Progenitor cell of endocrine pancreas (in vitro differentiated cells): Measurements from ENCODE around the gene ASCC2. TPM values are rescaled to one million over a fixed set of nuclear protein-coding genes. Genes with fewer than 3 reads are reported as not detected.
"Not testable (repeated sequence)": the region's sequence is repeated elsewhere in the genome, so short reads cannot be mapped to it uniquely, and the experiment has no call there.

Experiments used
- DNase-seq: peaks from one replicate; pipeline ENCODE4 v3.0.0; 2021; ENCODE audit warnings: low spot score; ENCODE audit not compliant: unreplicated experiment
- H3K27ac Mint-ChIP-seq: 2 replicates; pipeline ENCODE4 v1.8.0; 2021; ENCODE audit warnings: mild to moderate bottlenecking, moderate library complexity, mixed read lengths
- H3K27me3 Mint-ChIP-seq: 2 replicates; pipeline ENCODE4 v1.8.0; 2021; ENCODE audit warnings: mixed read lengths
- H3K36me3 Mint-ChIP-seq: 2 replicates; pipeline ENCODE4 v1.8.0; 2022; ENCODE audit warnings: mixed read lengths; ENCODE audit not compliant: insufficient read depth
- H3K4me1 Mint-ChIP-seq: 2 replicates; pipeline ENCODE4 v1.8.0; 2021; ENCODE audit warnings: low read depth, mixed read lengths
- H3K4me3 Mint-ChIP-seq: 2 replicates; pipeline ENCODE4 v1.8.0; 2021; ENCODE audit warnings: low read depth, mild to moderate bottlenecking, moderate library complexity, mixed read lengths
- H3K9me3 Mint-ChIP-seq: 2 replicates; pipeline ENCODE4 v1.8.0; 2021; ENCODE audit warnings: low read depth, mixed read lengths
- CTCF ChIP-seq: fragments of 200-600 bp; sonication (generic); IDR thresholded peaks from one replicate; pipeline ENCODE4 v1.5.0; 2021; ENCODE audit warnings: antibody characterized with exemption, mild to moderate bottlenecking; ENCODE audit not compliant: unreplicated experiment
- total RNA-seq: library from RNA; stranded (reverse); gene quantifications from 2 replicates; pipeline ENCODE4 v1.2.1, GENCODE V29; 2021

ASCC2 gene
- total RNA-seq, 1 donor from 2014 or later, result 56.1 TPM

- Mint-ChIP-seq H3K36me3 (peaks cover 10% of the 10 kb centered on the region), H3K9me3 (no peaks in the 10 kb centered on the region), H3K4me1 (peaks cover 12% of the 10 kb centered on the region), H3K27me3 (no peaks in the 10 kb centered on the region), H3K4me3 (no peak overlapping the region), H3K27ac (no peak overlapping the region)
- no peak for TF ChIP-seq CTCF
- no peak for DNase-seq
These were observed 4.0 kb downstream of the ASCC2 start for GRCh38 chr22:29834046-29834445.

- Mint-ChIP-seq H3K27ac (peak overlapping the region; percentile 18), H3K9me3 (no peaks in the 10 kb centered on the region), H3K27me3 (no peaks in the 10 kb centered on the region), H3K4me1 (peaks cover 12% of the 10 kb centered on the region), H3K4me3 (no peak overlapping the region), H3K36me3 (peaks cover 10% of the 10 kb centered on the region)
- DNase-seq, result no peak
- no peak for TF ChIP-seq CTCF
These were observed 4.6 kb downstream of the ASCC2 start for GRCh38 chr22:29833392-29833965.

GRCh38 chr22:29831958-29832357 is 6.1 kb downstream of the ASCC2 start:
- TF ChIP-seq CTCF, result no peak
- peaks cover 4% of the 10 kb centered on the region for H3K4me1 Mint-ChIP-seq
- no peak for DNase-seq
- H3K4me3 Mint-ChIP-seq, result no peak overlapping the region
- H3K27me3 Mint-ChIP-seq, result no peaks in the 10 kb centered on the region
- no peaks in the 10 kb centered on the region for H3K9me3 Mint-ChIP-seq
- no peak overlapping the region for H3K27ac Mint-ChIP-seq
- peaks cover 12% of the 10 kb centered on the region for H3K36me3 Mint-ChIP-seq

- no peak for TF ChIP-seq CTCF
- peaks cover 12% of the 10 kb centered on the region for H3K36me3 Mint-ChIP-seq
- H3K4me1 Mint-ChIP-seq, result peaks cover 1% of the 10 kb centered on the region
- H3K9me3 Mint-ChIP-seq, result no peaks in the 10 kb centered on the region
- no peaks in the 10 kb centered on the region for H3K27me3 Mint-ChIP-seq
- H3K27ac Mint-ChIP-seq, result no peak overlapping the region
- no peak overlapping the region for H3K4me3 Mint-ChIP-seq
- no peak for DNase-seq
These were observed 6.7 kb downstream of the ASCC2 start for GRCh38 chr22:29831186-29831921.

DNA sequence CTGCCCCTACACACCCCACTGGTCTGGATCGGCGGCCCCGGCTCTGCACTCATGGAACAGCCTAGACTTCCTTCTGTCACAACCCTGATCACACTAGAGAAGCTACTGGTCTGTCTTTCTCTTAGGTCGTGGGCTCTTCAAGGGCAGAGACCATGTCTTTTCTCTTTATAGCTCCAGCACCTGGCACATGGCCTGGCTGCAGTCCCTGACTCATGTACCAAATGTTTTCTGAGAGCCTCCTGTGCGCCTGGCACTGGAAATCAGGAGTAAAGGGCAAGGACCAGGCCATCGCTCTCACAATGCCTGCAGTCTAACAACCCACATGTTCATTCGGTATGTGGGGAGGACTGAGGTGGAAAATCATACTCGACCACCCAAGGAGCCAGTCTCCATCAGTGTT is 7.5 kb downstream of the ASCC2 start:
- peaks cover 12% of the 10 kb centered on the region for H3K36me3 Mint-ChIP-seq
- H3K27ac Mint-ChIP-seq, result no peak overlapping the region
- no peak for TF ChIP-seq CTCF

DNA sequence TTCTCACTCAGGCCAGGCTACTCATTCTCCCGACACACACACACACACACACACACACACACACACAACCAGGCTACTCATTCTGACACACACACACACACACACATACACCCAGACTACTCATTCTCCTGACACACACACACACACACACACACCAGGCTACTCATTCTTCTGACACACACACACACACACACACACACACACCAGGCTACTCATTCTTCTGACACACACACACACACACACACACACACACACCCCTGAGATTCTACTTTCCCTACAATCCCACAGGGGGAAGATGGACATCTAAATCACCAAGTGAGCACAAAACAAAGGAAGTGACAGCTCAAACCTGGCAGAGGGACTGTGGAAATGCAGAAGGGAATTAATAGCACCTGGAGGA is 10.3 kb downstream of the ASCC2 start:
- not testable (repeated sequence) for H3K27me3 Mint-ChIP-seq, H3K4me3 Mint-ChIP-seq, H3K4me1 Mint-ChIP-seq, DNase-seq, H3K9me3 Mint-ChIP-seq, H3K27ac Mint-ChIP-seq
- H3K36me3 Mint-ChIP-seq, result peaks cover 22% of the 10 kb centered on the region

More for the DNA sequence above, 7.5 kb downstream of the ASCC2 start:
- no peak for DNase-seq
- H3K9me3 Mint-ChIP-seq, result no peaks in the 10 kb centered on the region
- no peaks in the 10 kb centered on the region for H3K4me1 Mint-ChIP-seq
- H3K4me3 Mint-ChIP-seq, result no peak overlapping the region
- H3K27me3 Mint-ChIP-seq, result no peaks in the 10 kb centered on the region
